ENCODE measurements around the gene SLC22A7.

- TF ChIP-seq CTCF (IDR thresholded peaks at IDR 0.05) (no peak), POLR2A (IDR thresholded peaks at IDR 0.05) (no peak), POLR2AphosphoS5 (IDR thresholded peaks at IDR 0.05) (no peak)
Observed at GRCh38 chr6:43264599-43265145, 33.4 kb upstream of the SLC22A7 start.

Measured in prostate gland (tissue), 2 donors.